ENCODE measurements around the gene LEPROT.

DNA sequence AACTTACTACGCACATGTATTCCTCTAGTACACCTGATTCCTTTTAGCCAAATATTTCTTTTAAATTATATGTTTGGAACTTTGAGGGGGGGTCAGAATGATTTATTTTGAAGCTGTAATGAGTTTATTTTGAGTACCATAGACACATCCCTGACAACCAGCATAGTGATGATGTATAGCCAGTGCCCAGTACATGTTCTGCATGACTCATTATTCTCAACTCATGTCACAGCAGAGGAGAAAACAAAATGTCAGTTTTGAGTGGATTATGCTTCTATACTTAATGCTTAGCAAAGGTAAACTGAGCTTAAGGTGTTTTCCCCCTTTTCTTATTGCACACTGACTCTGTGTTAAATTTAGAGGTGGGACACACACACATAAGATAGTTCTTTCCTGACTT, 22.4 kb upstream of the LEPROT start:
- TF ChIP-seq, protein P1, sequence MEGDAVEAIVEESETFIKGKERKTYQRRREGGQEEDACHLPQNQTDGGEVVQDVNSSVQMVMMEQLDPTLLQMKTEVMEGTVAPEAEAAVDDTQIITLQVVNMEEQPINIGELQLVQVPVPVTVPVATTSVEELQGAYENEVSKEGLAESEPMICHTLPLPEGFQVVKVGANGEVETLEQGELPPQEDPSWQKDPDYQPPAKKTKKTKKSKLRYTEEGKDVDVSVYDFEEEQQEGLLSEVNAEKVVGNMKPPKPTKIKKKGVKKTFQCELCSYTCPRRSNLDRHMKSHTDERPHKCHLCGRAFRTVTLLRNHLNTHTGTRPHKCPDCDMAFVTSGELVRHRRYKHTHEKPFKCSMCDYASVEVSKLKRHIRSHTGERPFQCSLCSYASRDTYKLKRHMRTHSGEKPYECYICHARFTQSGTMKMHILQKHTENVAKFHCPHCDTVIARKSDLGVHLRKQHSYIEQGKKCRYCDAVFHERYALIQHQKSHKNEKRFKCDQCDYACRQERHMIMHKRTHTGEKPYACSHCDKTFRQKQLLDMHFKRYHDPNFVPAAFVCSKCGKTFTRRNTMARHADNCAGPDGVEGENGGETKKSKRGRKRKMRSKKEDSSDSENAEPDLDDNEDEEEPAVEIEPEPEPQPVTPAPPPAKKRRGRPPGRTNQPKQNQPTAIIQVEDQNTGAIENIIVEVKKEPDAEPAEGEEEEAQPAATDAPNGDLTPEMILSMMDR (optimal IDR thresholded peaks at IDR 0.05 in 1 of 3, IDR thresholded peaks at IDR 0.05 in 1 of 3, conservative IDR thresholded peaks at IDR 0.05 in 1 of 3; ENCODE audit: extremely low read depth in 1 of 3, insufficient read depth in 2 of 3, low read length in 3 of 3) = no peak
- TF ChIP-seq EZH2 (IDR thresholded peaks at IDR 0.05; ENCODE audit: low read length) = no peak
